Smooth muscle cell (in vitro differentiated cells): ENCODE results near the gene PTTG1IP. TPM values are rescaled to one million over a fixed set of nuclear protein-coding genes. Genes with fewer than 3 reads are reported as not detected.

Experiments used
- DNase-seq: peaks from one replicate; lab custom pipeline; 2025; ENCODE audit not compliant: unreplicated experiment; lab: John Stamatoyannopoulos, UW
- H2AFZ ChIP-seq: fragments of 200-600 bp; sonication (generic); 2 replicates; pipeline ENCODE4 v1.6.0; 2016; ENCODE audit warnings: antibody characterized with exemption, low read depth, mild to moderate bottlenecking
- H3F3A ChIP-seq: fragments of 200-600 bp; sonication (generic); 2 replicates; pipeline ENCODE4 v1.6.0; 2017; ENCODE audit warnings: antibody characterized with exemption, low read depth
- H3K27ac ChIP-seq: fragments of 200-600 bp; sonication (generic); 2 replicates; pipeline ENCODE4 v1.5.1; 2016; ENCODE audit warnings: low read depth, mild to moderate bottlenecking
- H3K27me3 ChIP-seq: fragments of 200-600 bp; sonication (generic); 2 replicates; pipeline ENCODE4 v1.6.1; 2016; ENCODE audit warnings: low read depth, mild to moderate bottlenecking
- H3K36me3 ChIP-seq: fragments of 200-600 bp; sonication (generic); 2 replicates; pipeline ENCODE4 v1.5.1; 2016; ENCODE audit warnings: low read depth
- H3K4me1 ChIP-seq: fragments of 200-600 bp; sonication (generic); 2 replicates; pipeline ENCODE4 v1.5.1; 2016; ENCODE audit warnings: low read depth
- H3K4me2 ChIP-seq: fragments of 200-600 bp; sonication (generic); 2 replicates; pipeline ENCODE4 v1.6.0; 2016; ENCODE audit warnings: mild to moderate bottlenecking
- H3K4me3 ChIP-seq: fragments of 200-600 bp; sonication (generic); 2 replicates; pipeline ENCODE4 v1.5.1; 2016; ENCODE audit warnings: mild to moderate bottlenecking
- H3K79me2 ChIP-seq: fragments of 200-600 bp; sonication (generic); 2 replicates; pipeline ENCODE4 v1.6.0; 2016; ENCODE audit warnings: low read depth, mild to moderate bottlenecking
- H3K9ac ChIP-seq: fragments of 200-600 bp; sonication (generic); 2 replicates; pipeline ENCODE4 v1.6.0; 2016; ENCODE audit warnings: low read depth
- H3K9me3 ChIP-seq: fragments of 200-600 bp; sonication (generic); replicated peaks from 2 replicates; pipeline ENCODE4 v1.5.1; 2016; ENCODE audit warnings: low read depth
- H4K20me1 ChIP-seq: fragments of 200-600 bp; sonication (generic); 2 replicates; pipeline ENCODE4 v1.6.0; 2016; ENCODE audit warnings: low read depth
- CTCF ChIP-seq: fragments of 200-600 bp; sonication (generic); IDR thresholded peaks from 2 replicates; pipeline ENCODE4 v1.5.1; 2017; ENCODE audit warnings: borderline replicate concordance, mild to moderate bottlenecking, antibody characterized with exemption; ENCODE audit not compliant: insufficient read depth, poor library complexity, severe bottlenecking
- WGBS: methylation state at CpG from one replicate; pipeline ENCODE4 v1.1.7; 2016; ENCODE audit warnings: low lambda C conversion rate; 5-methylcytosine and 5-hydroxymethylcytosine counted together
- polyA plus RNA-seq: library from polyadenylated mRNA; unstranded; fragments of >200 nt; fragmentation: Nextera tagmentation; extraction: Ambion mirVana; gene quantifications from 2 replicates; pipeline ENCODE4 v1.2.1, GENCODE V29; 2016
- total RNA-seq: library from RNA; depleted of rRNA; stranded (reverse); fragments of >200 nt; gene quantifications from 2 replicates; pipeline ENCODE4 v1.2.3, GENCODE V29; 2014

The PTTG1IP gene
- total and polyA plus RNA-seq, 2 experiments from 2014 or later: 331 to 340 TPM

- 86% methylated on average over 9 of the region's 9 CpGs for WGBS
- Histone ChIP-seq H2AFZ (no peak overlapping the region), H3K9ac (no peak overlapping the region), H3K4me3 (no peak overlapping the region), H3K79me2 (no peaks in the 10 kb centered on the region), H4K20me1 (no peaks in the 10 kb centered on the region), H3K4me2 (no peak overlapping the region), H3F3A (no peaks in the 10 kb centered on the region), H3K27ac (no peak overlapping the region), H3K9me3 (no peaks in the 10 kb centered on the region), H3K4me1 (no peaks in the 10 kb centered on the region), H3K27me3 (no peaks in the 10 kb centered on the region), H3K36me3 (no peaks in the 10 kb centered on the region)
- TF ChIP-seq CTCF: no peak
- DNase-seq: no peak
These were observed 17.6 kb upstream of the PTTG1IP start for GRCh38 chr21:44890961-44891541.

- WGBS: 87% methylated on average over 24 of the region's 24 CpGs
- Histone ChIP-seq H3K4me1 (no peaks in the 10 kb centered on the region), H4K20me1 (no peaks in the 10 kb centered on the region)
These were observed 16.9 kb upstream of the PTTG1IP start for GRCh38 chr21:44890338-44890931.

GRCh38 chr21:44889625-44890337 is 16.3 kb upstream of the PTTG1IP start:
- no peaks in the 10 kb centered on the region for H3F3A ChIP-seq
- no peaks in the 10 kb centered on the region for H3K27me3 ChIP-seq
- no peak overlapping the region for H3K9ac ChIP-seq
- H3K79me2 ChIP-seq: no peaks in the 10 kb centered on the region
- H3K4me3 ChIP-seq: no peak overlapping the region
- no peak overlapping the region for H3K4me2 ChIP-seq
- no peak for TF ChIP-seq CTCF
- no peak overlapping the region for H3K27ac ChIP-seq
- H2AFZ ChIP-seq: no peak overlapping the region
- DNase-seq: no peak
- H3K9me3 ChIP-seq: no peaks in the 10 kb centered on the region
- H4K20me1 ChIP-seq: no peaks in the 10 kb centered on the region
- WGBS: 93% methylated on average over 29 of the region's 29 CpGs
- H3K4me1 ChIP-seq: no peaks in the 10 kb centered on the region
- no peaks in the 10 kb centered on the region for H3K36me3 ChIP-seq

More at GRCh38 chr21:44890338-44890931, 16.9 kb upstream of the PTTG1IP start:
- H3K9ac ChIP-seq: no peak overlapping the region
- H3F3A ChIP-seq: no peaks in the 10 kb centered on the region
- no peak for TF ChIP-seq CTCF
- H3K27me3 ChIP-seq: no peaks in the 10 kb centered on the region
- no peaks in the 10 kb centered on the region for H3K36me3 ChIP-seq
- H3K4me3 ChIP-seq: no peak overlapping the region
- H2AFZ ChIP-seq: no peak overlapping the region
- H3K79me2 ChIP-seq: no peaks in the 10 kb centered on the region
- no peak overlapping the region for H3K27ac ChIP-seq
- no peak for DNase-seq
- no peaks in the 10 kb centered on the region for H3K9me3 ChIP-seq
- H3K4me2 ChIP-seq: no peak overlapping the region
